GM21447 (cell line): ENCODE results near the gene ENTPD1.

Source experiments
- ATAC-seq: cut with Tn5 transposase; IDR thresholded peaks from one replicate; pipeline ENCODE4 v1.9.1; 2021; ENCODE audit not compliant: unreplicated experiment

ENTPD1 gene

GRCh38 chr10:95821720-95822119, 65.8 kb downstream of the ENTPD1 start:
- no peak for ATAC-seq

GRCh38 chr10:95830044-95830443, 74.1 kb downstream of the ENTPD1 start:
- ATAC-seq = no peak

- no peak for ATAC-seq
Measured at GRCh38 chr10:95831076-95831475, 75.1 kb downstream of the ENTPD1 start.

GRCh38 chr10:95831515-95831914, 75.6 kb downstream of the ENTPD1 start:
- no peak for ATAC-seq

GRCh38 chr10:95832216-95833041, 76.5 kb downstream of the ENTPD1 start:
- peak; percentile 80 for ATAC-seq

GRCh38 chr10:95833042-95833610, 77.2 kb downstream of the ENTPD1 start:
- ATAC-seq = no peak

GRCh38 chr10:95834406-95834805, 78.4 kb downstream of the ENTPD1 start:
- no peak for ATAC-seq

- ATAC-seq = no peak
Measured at GRCh38 chr10:95835149-95835860, 79.3 kb downstream of the ENTPD1 start.

DNA sequence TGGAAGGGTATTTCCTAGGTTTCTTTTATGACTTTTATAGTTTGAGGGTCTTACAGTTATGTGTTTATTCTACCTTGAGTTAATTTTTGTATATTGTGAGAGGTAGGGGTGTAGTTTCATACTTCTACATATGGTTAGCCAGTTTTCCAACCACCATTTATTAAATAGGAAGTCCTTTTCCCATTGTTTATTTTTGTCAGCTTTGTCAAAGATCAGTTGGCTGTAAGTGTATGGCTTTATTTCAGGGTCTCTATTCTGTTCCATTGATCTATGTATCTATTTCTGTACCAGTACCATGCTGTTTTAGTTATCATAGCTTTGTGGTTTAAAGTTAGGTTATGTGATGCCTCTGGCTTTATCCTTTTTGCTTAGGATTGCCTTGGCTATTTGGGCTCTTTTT, 79.9 kb downstream of the ENTPD1 start:
- no peak for ATAC-seq

DNA sequence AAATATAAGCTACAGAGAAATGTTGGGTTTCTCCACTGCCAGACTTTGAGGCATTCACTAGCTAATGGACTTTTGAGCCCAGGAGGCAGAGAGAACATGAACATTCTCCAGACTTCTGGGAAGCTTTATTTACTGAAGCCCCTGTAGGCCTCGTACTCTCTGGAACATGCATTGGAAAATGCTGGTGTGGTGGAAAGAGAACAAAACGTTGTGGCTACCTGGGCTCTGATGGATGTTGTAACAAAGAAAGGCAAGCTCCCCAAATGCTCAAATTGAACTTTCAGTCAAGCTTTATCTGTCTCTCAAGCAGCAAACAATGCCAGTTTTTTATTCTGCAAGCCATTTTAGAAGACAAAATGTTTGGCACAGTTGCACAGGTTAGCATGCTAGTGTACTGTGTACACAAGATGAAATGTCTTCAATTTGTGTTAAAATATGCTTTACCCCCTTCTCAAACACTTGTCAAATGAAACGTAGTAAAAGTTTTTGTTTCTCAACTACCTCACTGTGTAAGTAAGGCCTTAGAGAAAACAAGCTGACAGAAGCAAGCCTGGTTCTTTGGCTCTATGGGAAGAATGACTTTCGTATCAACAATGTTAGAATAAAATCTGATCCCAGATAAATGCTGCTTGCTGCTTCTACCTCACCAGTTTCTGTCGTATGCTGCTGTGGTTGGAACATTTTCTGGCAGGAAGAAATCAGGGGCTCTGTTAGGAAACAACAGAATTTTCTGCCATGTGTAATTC, 80.8 kb downstream of the ENTPD1 start:
- ATAC-seq = no peak

- ATAC-seq = peak; percentile 12
Measured at GRCh38 chr10:95837356-95837776, 81.4 kb downstream of the ENTPD1 start.

- peak; percentile 35 for ATAC-seq
Measured at GRCh38 chr10:95837783-95838182, 81.8 kb downstream of the ENTPD1 start.

GRCh38 chr10:95840121-95840520, 84.2 kb downstream of the ENTPD1 start:
- ATAC-seq = no peak

DNA sequence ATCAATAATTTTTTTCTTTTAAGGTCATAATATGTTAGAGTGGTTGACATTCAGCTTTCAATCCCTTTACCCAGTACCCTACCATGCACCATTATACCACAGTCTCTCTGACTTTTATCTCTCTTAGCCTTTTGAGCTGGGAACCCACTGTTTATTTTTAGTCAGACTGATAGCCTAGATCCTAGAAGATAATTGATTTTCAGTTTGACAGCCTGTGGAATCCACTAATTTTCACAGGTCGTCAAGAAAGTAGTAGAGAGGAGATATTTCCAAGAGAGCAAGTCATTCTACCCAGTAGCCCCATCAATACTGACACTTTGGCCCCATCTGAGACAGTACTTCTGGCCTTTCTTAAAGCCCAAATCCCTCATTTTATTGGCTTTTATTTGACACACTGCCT, 84.7 kb downstream of the ENTPD1 start:
- no peak for ATAC-seq

GRCh38 chr10:95841661-95842498, 85.9 kb downstream of the ENTPD1 start:
- peak; percentile 53 for ATAC-seq

DNA sequence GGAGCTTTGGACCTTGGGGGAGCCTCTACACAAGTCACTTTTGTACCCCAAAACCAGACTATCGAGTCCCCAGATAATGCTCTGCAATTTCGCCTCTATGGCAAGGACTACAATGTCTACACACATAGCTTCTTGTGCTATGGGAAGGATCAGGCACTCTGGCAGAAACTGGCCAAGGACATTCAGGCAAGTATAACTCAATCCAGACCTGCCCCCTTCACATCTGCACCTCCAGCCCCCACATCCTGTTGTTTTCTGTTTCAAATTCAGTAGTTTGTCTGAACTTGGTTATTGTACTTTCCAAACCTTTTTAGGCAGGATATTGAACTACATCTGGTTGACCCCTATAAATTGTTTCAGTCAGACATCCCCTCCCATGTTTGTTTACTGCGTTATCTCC, 89.4 kb downstream of the ENTPD1 start:
- ATAC-seq = no peak

- ATAC-seq = no peak
Measured at GRCh38 chr10:95847007-95847406, 91.0 kb downstream of the ENTPD1 start.

DNA sequence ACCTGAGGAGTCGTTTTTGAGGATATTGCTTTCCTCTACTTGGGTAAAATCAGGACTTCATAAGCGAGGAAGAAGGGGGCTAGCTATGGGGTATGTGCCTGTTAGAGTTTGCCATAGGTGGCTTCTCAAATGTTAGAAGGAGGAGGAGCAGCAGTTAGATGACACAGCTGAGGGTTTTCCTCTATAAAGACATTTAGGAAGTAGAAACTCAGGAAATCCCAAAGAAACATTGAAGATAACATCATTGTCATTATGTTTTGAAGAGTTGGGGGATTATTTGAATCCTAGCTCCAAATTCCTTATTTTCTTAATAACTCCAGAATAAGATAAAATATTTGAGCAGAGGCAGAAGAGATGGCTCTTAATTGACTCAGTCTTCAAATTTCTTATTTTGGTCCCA, 92.9 kb downstream of the ENTPD1 start:
- no peak for ATAC-seq

DNA sequence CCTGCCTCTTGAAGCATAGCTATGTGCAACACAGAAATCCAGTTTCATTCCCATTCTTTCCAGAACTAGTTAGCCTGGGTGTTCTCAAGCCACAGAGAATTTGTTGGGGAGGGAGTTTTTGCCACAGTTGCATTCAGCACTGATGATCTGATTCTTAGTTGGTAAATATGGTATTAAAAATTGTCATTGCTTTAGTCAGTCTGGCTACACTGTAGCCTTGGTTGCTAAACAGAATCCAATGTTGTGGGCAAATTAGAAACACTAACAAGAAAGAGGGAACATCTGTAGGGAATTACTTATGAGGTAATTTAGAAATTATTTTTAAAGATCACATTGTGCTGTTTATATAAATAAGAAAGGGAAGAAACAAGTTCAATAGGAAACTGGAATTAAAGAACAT, 94.8 kb downstream of the ENTPD1 start:
- no peak for ATAC-seq

- no peak for ATAC-seq
Measured at GRCh38 chr10:95860166-95860940, 104.4 kb downstream of the ENTPD1 start.
